IgD-negative memory B cell (primary cell): ENCODE measurements around the gene PTDSS2. TPM values are rescaled to one million over a fixed set of nuclear protein-coding genes. Genes with fewer than 3 reads are reported as not detected.

ENCODE experiments used
- polyA plus RNA-seq: library from polyadenylated mRNA; unstranded; fragments of 300-500 nt; fragmentation: Illumina TruSeq; gene quantifications from one replicate; pipeline ENCODE4 v1.2.3, GENCODE V29; 2021

The PTDSS2 gene
- polyA plus RNA-seq, 1 donor from 2014 or later = 10.9 TPM

Other genes starting within 250 kb of the PTDSS2 start
- 44.4 TPM for gene BET1L, start 242.9 kb upstream of the PTDSS2 start, polyA plus RNA-seq
- gene RIC8A, start 242.6 kb upstream of the PTDSS2 start, polyA plus RNA-seq = 65.7 TPM
- gene SIRT3, start 213.9 kb upstream of the PTDSS2 start, polyA plus RNA-seq = 11.6 TPM
- 179 TPM for gene PSMD13, start 213.3 kb upstream of the PTDSS2 start, polyA plus RNA-seq
- gene NLRP6, start 171.9 kb upstream of the PTDSS2 start, polyA plus RNA-seq = 5.9 TPM
- 6.1 TPM for gene PGGHG, start 161.2 kb upstream of the PTDSS2 start, polyA plus RNA-seq
- gene IFITM5, start 150.8 kb upstream of the PTDSS2 start, polyA plus RNA-seq = not detected
- 1,305 TPM for gene IFITM2, start 142.5 kb upstream of the PTDSS2 start, polyA plus RNA-seq
- gene IFITM1, start 136.2 kb upstream of the PTDSS2 start, polyA plus RNA-seq = 233 TPM
- gene IFITM3, start 129.4 kb upstream of the PTDSS2 start, polyA plus RNA-seq = 1.4 TPM
- not detected for gene B4GALNT4, start 80.8 kb upstream of the PTDSS2 start, polyA plus RNA-seq
- gene PKP3, start 56.1 kb upstream of the PTDSS2 start, polyA plus RNA-seq = not detected
- 130 TPM for gene SIGIRR, start 35.3 kb upstream of the PTDSS2 start, polyA plus RNA-seq
- gene ANO9, start 8.3 kb upstream of the PTDSS2 start, polyA plus RNA-seq = 4.9 TPM
- 202 TPM for gene RNH1, start 57.0 kb downstream of the PTDSS2 start, polyA plus RNA-seq
- 22.5 TPM for gene HRAS, start 85.3 kb downstream of the PTDSS2 start, polyA plus RNA-seq
- gene LRRC56, start 87.2 kb downstream of the PTDSS2 start, polyA plus RNA-seq = 2.6 TPM
- gene LMNTD2, start 110.5 kb downstream of the PTDSS2 start, polyA plus RNA-seq = 3.8 TPM
- gene RASSF7, start 110.7 kb downstream of the PTDSS2 start, polyA plus RNA-seq = 42.0 TPM
- gene PHRF1, start 126.2 kb downstream of the PTDSS2 start, polyA plus RNA-seq = 15.4 TPM
- gene IRF7, start 165.7 kb downstream of the PTDSS2 start, polyA plus RNA-seq = 103 TPM
- not detected for gene CDHR5, start 174.7 kb downstream of the PTDSS2 start, polyA plus RNA-seq
- gene SCT, start 176.9 kb downstream of the PTDSS2 start, polyA plus RNA-seq = not detected
- not detected for gene DRD4, start 187.0 kb downstream of the PTDSS2 start, polyA plus RNA-seq
- 25.6 TPM for gene DEAF1, start 244.9 kb downstream of the PTDSS2 start, polyA plus RNA-seq
- gene TMEM80, start 245.5 kb downstream of the PTDSS2 start, polyA plus RNA-seq = 35.6 TPM